ENCODE measurements around the gene RPL9. TPM values are rescaled to one million over a fixed set of nuclear protein-coding genes. Genes with fewer than 3 reads are reported as not detected.
"Not testable (repeated sequence)": the region's sequence is repeated elsewhere in the genome, so short reads cannot be mapped to it uniquely, and the experiment has no call there.

The RPL9 gene
- 1,693 TPM for total RNA-seq

DNA sequence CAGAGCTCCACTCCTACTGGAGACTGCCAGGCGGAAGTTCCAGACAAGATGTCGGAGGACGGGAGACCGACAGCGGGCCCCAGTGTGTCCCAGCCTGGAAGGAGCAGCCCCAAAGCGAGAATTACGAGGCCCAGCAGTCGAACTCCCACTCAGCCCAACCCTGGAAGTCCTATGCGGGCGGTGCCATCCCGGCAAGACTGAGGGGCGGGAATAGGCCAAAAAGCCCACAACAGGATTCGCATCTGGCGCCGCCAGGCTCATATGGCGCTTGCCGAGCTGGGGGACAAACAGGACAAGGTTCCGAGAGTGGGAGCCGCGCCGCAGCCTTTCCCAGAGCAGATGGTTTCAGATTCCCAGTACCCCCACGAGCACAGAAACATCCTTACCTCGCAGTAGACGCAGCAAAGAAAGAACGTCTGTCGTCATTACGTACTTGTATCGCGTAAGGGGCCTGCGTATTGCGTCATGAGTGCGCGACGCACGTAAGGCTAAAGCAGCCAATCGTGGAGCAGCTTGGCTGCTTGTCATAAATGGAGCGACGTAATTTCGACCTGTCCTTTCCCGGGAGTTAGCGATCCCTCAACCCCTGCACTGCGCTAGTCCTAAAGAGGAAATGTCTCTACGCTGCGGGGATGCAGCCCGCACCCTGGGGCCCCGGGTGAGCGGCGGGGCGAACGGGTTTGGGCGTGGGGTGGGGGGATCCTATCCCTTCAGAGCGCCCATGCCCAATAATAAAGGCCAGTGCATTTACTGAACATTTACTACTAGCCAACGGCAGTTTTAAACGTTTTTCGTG is at the start of gene RPL9, which contains the start of gene LIAS:
TSS of gene RPL9 (minus strand) at position 418 of the 796 bp plus-strand sequence. CDS start 483 bp downstream, outside the sequence.
TSS of gene LIAS (plus strand) at position 552 of the 796 bp plus-strand sequence. CDS start at position 614, 62 bp downstream.
- peak; percentile 97 to 98 (median 98) for DNase-seq (ENCODE audit: low read depth in 2 of 3, low spot score in 2 of 3)

- DNase-seq (ENCODE audit: low read depth in 2 of 3, low spot score in 2 of 3) = no peak
Measured at GRCh38 chr4:39505581-39505980, 46.9 kb upstream of the RPL9 start.

DNA sequence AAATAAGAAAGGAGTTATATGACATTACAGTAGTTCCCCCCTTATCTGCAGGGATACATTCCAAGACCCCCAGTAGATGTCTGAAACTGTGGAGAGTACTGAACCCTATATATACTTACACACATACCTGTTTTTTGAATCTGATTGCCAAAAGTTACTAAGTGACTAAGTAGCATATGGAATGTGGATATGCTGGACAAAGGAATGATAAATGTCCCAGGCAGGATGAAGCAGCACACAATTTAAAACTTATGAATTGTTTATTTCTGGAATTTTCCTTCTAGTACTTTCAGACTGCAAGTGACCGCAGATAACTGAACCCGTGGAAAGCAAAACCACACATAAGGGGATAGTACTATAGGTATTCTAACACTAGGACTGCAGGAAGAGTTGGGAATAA is 45.8 kb upstream of the RPL9 start:
- no peak for DNase-seq (ENCODE audit: low read depth in 2 of 3, low spot score in 2 of 3)

DNA sequence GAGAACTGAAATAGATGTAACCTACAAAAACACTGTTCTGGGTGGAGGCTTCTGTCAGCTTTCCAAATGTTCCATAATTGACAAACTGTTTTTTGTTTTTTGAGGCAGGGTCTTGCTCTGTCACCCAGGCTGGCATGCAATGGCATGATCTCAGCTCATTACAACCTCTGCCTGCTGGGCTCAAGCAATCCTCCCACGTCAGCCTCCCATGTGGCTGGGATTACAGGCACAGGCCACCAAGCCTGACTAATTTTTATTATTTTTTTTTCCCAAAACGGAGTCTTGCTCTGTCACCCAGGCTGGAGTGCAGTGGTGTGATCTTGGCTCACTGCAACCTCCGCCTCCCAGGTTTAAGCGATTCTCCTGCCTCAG is 43.9 kb upstream of the RPL9 start:
- not testable (repeated sequence) for DNase-seq (ENCODE audit: low read depth in 2 of 3, low spot score in 2 of 3)

- no peak for DNase-seq (ENCODE audit: low read depth in 2 of 3, low spot score in 2 of 3)
Measured at GRCh38 chr4:39502019-39502663, 43.4 kb upstream of the RPL9 start.

DNA sequence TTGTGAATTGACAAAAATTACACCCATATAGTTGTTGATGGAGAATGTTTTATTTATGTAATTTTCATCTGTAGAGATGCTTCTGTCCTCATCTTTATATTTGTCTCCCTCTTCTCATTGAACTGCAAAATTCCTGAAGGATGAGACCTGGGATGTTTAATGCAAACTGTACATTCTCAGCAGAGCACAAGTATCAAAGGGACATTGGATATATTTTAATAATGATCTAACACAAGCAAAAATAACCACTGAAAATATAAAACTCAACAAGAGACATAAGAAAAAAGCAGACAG is 40.0 kb upstream of the RPL9 start:
- DNase-seq (ENCODE audit: low read depth in 2 of 3, low spot score in 2 of 3) = no peak

GRCh38 chr4:39497909-39498726 is 39.4 kb upstream of the RPL9 start:
- no peak for DNase-seq (ENCODE audit: low read depth in 2 of 3, low spot score in 2 of 3)

GRCh38 chr4:39495446-39496213 is 36.9 kb upstream of the RPL9 start:
- DNase-seq (ENCODE audit: low read depth in 2 of 3, low spot score in 2 of 3) = no peak

DNA sequence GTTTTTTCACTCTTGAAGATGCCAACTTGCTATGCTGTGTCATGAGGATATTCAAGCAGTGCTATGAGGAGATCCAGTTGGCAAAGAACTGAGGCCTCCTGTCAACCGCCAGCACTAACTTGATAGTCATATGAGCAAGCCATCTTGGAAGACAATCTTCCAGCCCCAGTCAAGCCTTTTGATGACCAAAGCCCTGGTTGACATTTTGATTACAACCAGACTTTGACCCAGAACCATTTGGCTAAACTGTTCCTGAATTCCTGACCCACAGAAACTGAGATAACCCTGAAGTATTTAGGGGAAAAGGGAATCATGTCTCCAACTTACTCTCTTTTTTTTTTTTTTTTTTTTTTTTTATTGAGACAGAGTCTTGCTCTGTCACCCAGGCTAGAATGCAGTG is 35.6 kb upstream of the RPL9 start:
- no peak for DNase-seq (ENCODE audit: low read depth in 2 of 3, low spot score in 2 of 3)

DNA sequence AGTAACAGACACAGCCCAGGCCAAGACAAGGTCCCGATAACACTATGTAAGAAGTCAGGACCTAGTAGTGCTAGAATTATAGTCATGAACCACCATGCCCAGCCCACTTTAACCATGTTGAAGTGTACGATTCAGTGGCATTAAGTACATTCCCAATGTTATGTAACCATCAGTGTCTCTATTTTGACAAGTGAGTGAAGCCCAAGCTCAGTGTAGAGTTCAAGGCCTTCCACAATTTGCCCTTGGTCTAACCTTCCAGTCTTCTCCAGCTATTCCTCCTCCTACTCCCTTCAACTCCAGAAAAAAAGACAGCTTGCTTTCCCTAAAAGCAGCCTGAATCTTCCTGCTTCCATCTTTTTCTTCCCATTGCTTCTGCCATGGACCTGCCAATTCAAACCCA is 31.6 kb upstream of the RPL9 start:
- DNase-seq (ENCODE audit: low read depth in 2 of 3, low spot score in 2 of 3) = no peak

GRCh38 chr4:39486221-39486804 is 27.6 kb upstream of the RPL9 start:
- no peak for DNase-seq (ENCODE audit: low read depth in 2 of 3, low spot score in 2 of 3)

DNA sequence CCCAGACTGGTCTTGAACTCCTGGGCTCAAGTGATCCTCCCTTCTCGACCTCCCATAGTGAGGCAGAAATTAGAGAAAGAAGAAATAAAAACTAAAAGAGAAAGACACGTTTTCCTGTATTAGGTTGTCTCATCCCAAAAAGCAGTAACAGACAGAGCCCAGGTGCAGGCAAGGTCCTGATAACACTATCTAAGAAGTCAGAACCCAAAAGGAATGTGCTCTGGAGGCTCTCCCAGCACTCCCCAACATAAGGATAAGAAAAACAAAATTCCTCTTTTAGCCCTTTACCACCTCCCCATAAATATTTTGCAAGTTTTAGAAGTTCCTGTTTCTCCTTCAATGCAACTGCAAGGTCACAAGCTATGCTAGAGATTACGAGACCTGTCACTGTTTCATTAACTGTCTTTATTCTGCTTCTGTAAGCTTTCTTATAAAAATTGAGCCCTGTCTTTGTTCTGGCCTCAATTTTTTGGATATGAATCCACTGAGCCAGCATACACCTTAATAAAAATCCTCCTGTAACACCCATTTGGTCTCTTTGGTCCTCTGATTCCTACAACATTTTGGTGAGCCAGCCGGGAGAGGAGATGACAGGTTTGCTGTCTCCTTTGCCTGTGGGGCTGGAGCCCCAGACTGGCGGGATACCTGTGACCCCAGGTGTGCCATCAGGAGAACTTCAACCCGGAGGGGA is 26.0 kb upstream of the RPL9 start:
- no peak for DNase-seq (ENCODE audit: low read depth in 2 of 3, low spot score in 2 of 3)

GRCh38 chr4:39480902-39481695 is 22.4 kb upstream of the RPL9 start:
- no peak for DNase-seq (ENCODE audit: low read depth in 2 of 3, low spot score in 2 of 3)

DNA sequence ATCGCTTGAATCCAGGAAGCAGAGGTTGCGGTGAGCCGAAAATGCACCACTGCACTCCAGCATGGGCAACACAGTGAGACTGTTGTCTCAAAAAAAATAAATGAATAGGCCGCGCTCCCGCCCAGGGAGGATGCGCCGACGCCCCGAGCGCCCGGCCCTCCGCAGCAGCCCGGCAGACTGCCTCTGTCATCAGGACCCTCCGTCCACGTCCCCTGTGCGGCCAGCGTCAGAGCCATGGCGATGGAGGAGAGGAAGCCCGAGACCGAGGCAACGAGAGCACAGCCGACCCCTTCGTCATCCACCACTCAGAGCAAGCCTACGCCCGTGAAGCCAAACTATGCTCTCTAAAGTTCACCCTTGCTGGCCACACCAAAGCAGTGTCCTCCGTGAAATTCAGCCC is 21.5 kb upstream of the RPL9 start:
- DNase-seq (ENCODE audit: low read depth in 2 of 3, low spot score in 2 of 3) = no peak

GRCh38 chr4:39476187-39476895 is 17.6 kb upstream of the RPL9 start:
- DNase-seq (ENCODE audit: low read depth in 2 of 3, low spot score in 2 of 3) = no peak

GRCh38 chr4:39472396-39472795 is 13.7 kb upstream of the RPL9 start:
- no peak for DNase-seq (ENCODE audit: low read depth in 2 of 3, low spot score in 2 of 3)

DNA sequence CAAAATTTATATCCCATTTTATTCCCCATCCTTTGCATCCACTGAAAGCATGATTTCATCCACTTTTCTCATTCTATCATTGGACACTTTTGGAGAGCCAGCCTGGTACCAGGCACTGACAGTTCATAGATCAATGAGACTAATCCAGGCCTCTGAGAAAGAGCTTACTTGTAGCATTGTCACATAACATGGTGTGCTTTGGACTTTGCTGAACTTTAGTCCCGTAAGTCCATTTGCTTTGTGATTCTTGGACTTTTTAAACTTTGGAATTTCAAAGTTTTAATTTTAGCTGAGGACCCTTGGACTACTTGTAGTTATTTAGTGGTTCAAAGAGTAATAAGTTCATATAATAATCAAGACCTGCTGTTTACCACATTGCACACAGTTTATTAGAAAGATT is 11.7 kb upstream of the RPL9 start:
- DNase-seq (ENCODE audit: low read depth in 2 of 3, low spot score in 2 of 3) = no peak

GRCh38 chr4:39469429-39470077 is 10.8 kb upstream of the RPL9 start:
- DNase-seq (ENCODE audit: low read depth in 2 of 3, low spot score in 2 of 3) = peak in 2 of 3 donors; percentile 78 to 94
